ENCODE results near the gene STRN4.
"Not testable (repeated sequence)": the region's sequence is repeated elsewhere in the genome, so short reads cannot be mapped to it uniquely, and the experiment has no call there.

The STRN4 gene

DNA sequence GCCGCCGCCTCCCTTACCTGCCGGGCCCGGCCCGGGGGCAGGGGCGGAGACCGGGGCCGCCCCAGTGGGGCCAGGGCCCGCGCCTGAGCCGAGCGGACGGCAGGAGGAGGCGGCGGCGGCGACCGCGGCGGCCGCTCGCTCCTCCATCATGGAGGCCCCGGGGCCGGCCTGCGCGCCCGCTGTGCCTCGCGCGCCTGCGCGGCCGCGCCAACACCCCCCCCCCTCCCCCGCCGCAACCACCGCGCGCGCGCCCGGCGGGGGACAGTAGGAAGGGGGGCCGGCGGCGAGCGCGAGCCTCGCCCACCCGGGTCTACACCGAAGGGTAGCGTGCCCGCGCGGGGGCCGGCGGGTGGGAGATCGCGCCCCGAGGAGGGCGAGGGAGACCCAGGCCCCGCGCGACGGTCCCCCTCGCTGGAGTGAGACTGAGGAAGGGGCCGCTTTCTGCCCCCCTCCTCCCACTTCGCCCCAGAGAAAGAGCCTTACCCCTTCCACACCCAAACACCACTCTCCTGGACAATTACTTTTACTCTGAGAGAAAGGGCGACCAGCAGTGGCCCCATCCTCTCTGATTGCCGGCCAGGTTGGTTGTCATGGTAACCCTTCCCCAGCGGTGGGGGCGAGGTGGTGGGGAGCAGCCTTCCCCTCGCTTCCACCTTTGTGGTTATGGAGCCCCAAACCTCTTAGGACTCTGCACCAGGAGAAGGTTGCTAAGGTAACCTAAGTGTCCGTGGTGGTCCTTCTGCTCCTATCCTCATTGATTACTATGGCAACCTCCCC lies at the start of gene STRN4:
Gene STRN4 (minus strand): TSS at position 170 of the 777 bp plus-strand sequence. CDS start 20 bp downstream, at position 150.
- DNase-seq, result peak; percentile 68

- peak; percentile 84 for DNase-seq
Measured at GRCh38 chr19:46791944-46792343, 45.7 kb upstream of the STRN4 start.

DNA sequence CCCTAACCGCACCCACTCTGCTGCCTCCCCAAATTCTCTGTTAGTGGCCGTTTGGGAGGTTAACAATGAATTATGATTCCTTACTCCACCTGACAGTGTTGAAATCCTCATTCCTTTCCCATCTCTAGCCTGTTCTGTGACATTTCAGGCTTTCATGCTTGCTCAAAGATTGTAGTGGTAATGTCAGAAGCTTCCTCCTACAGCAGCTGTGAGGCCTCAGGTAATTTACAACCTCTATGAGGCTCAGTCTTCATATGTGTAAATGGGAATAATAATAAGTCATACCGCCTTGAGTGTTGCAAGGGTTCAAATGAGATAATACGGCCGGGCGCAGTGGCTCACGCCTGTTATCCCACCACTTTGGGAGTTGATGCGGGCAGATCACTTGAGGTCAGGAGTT lies 43.1 kb upstream of the STRN4 start:
- no peak for DNase-seq

GRCh38 chr19:46788968-46789338 lies 42.7 kb upstream of the STRN4 start:
- DNase-seq, result no peak

DNA sequence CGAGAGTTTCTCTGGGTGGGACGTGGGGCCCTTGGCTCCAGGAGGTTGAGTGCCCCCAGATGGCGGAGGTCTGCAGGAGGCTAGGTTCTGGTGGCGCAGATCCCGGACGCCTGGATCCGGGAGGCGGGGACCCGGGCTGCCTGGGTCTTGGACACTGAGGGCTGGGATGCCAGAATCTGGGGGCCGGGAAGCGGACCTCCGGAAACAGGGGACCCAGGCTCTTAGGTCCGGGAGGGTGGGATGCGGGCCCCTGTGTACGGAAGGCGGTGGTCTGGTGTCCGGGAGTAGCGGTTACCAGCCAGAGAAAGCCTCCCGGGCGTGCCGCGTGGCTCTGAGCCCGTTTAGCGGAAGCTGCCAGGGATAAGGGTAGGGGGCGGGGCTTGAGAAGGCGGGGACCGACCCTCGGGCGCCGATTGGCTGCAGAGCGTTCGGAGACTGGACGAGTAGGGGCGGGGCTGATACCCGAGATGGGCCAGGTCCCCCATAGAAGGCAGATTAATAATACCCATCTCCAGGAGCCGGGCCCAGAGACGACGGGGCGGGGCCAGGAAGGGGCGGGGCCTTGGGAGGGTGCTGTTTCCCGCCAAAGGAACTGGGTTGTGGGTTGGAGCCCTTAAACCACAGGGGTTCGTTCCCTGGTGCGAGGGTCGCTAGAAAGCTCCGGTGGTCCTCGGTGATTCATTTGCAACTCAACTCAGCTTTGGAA lies 42.2 kb upstream of the STRN4 start, which contains the start of gene SLC1A5:
Gene SLC1A5 (minus strand): TSS at position 333 of the 706 bp plus-strand sequence. CDS start 629 bp downstream, outside the sequence.
- DNase-seq, result peak; percentile 96

GRCh38 chr19:46787331-46788261 lies 41.3 kb upstream of the STRN4 start:
- peak; percentile 67 for DNase-seq

DNA sequence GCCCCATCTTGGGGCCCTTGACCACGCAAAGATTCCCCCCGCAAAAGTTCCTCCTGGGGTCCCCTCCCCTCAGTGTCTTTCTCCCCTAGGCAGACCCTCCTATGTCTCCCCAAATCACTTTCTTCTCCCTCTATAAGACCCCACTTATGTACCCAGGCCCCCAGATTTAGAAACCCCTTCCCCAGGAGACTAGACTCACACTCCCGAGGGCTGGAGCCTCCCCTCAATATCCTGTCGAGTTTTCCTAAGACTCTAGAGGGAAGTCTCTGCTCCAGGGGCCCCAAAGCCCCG lies 40.7 kb upstream of the STRN4 start:
- no peak for DNase-seq

GRCh38 chr19:46786236-46787039 lies 40.2 kb upstream of the STRN4 start:
- DNase-seq, result peak; percentile 53

DNA sequence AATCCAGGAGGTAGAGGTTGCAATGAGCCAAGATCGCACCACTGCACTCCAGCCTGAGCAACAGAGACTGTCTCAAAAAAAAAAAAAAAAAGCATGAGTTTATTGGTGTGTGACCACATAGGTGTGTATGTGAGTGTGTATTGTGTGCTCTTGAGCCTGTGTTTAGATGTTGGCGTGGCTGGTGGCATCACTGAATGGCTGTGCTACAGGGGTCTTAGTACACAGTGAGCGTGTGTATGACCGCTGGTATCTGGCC lies 39.7 kb upstream of the STRN4 start:
- DNase-seq, result no peak

DNA sequence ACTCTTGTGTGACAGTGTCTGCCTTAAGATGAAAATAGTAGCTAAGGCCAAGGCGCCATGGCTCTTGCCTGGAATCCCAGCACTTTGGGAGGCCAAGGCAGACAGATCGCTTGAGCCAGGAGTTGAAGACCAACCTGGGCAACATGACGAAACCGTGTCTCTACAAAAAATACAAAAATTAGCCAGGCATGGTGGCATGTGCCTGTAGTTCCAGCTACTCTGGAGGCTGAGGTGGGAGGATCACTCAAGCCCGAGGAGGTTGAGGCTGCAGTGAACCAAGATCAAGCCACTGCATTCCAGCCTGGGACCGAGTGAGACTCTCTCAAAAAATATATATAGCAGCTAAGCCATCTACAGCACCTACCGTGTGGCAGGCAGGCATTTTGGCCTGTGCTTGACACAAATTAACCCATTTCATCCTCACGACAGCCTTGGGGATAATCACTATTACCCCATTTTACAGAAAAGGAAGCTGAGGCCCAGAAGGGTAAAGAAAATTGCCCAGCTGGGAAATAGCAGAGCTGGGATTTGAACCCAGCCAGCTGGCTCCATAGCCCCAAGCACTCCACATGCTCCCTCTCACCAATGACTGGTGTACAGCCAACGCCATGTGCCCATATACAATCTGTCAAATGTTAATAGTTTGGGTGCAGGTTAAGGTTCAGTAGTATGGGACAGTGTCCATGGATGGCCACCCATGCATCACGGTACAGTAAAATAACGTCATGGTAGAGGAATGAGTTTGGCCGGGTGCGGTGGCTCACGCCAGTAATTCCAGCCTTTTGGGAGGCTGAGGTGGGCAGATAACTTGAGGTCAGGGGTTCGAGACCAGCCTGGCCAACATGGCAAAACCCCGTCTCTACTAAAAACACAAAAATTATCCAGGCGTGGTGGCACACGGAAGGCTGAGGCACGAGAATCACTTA lies 39.1 kb upstream of the STRN4 start:
- no peak for DNase-seq

DNA sequence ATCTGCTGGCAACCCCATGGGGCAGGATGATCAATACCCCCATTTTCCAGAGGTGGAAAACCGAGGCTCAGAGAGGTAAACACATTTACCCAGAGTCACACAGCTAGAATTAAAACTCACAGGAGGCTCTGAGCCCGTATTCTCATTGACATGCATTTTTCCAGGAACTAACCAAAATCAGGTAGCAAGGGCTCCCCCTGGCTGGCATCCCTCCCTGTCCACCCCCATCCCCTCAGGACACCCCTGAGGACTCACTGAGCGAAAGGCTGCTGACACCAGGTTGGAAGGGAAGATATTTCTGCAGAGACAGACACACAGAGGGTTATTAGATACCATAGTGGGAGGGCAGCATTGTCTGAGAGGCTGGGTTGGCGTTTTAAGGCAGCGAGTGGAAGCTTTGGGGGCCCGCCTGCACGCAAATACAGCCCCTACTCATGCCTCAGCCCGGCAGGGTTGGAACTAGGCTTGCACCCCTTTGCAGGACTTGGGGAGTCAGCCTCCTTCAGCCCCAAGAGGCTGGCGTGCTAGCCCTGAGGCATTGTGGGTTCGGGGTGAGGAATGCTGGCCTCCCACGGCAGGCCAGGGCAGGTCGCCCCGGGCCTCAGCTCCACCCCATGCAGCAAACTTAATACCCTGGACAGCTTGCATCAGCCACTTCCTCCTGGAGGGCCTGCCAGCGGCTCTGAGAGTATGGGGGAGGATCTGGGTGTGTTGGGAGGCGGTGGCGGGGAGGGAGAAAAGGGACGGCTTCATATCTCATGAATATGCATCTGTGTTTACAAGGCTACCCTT lies 38.2 kb upstream of the STRN4 start:
- DNase-seq, result peak; percentile 90

GRCh38 chr19:46783670-46784069 lies 37.4 kb upstream of the STRN4 start:
- peak; percentile 87 for DNase-seq

DNA sequence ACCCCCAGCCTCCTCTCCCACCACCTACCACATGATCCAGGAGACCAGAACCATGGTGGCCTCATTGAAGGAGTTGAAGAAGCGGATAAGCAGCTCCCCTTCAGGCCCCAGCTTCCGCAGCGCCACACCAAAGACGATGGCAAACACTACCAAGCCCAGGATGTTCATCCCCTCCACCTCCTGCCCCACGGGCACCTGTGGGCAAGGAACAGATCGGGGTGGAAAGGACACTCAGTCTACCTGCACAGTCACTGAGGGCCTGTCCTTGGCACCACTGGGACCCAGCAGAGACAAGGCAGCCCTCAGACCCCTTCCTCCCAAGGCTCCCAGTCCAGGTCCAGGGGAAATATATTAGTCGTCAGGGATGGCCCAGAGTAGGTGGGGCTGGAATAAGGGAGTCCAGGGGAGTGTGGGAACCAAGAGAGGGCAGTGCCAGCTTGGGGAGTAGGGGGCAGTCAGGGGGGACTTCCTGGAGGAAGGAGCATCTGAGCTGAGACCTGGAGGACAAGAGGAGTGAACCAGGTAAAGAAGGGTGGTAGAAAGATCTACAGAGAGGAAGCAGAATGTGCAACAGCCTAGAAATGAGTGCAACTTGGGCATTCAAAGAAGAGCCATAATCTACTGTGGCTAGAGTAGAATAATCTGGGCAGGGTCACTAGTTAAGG lies 36.2 kb upstream of the STRN4 start:
- no peak for DNase-seq

GRCh38 chr19:46777956-46778645 lies 31.9 kb upstream of the STRN4 start:
- not testable (repeated sequence) for DNase-seq

DNA sequence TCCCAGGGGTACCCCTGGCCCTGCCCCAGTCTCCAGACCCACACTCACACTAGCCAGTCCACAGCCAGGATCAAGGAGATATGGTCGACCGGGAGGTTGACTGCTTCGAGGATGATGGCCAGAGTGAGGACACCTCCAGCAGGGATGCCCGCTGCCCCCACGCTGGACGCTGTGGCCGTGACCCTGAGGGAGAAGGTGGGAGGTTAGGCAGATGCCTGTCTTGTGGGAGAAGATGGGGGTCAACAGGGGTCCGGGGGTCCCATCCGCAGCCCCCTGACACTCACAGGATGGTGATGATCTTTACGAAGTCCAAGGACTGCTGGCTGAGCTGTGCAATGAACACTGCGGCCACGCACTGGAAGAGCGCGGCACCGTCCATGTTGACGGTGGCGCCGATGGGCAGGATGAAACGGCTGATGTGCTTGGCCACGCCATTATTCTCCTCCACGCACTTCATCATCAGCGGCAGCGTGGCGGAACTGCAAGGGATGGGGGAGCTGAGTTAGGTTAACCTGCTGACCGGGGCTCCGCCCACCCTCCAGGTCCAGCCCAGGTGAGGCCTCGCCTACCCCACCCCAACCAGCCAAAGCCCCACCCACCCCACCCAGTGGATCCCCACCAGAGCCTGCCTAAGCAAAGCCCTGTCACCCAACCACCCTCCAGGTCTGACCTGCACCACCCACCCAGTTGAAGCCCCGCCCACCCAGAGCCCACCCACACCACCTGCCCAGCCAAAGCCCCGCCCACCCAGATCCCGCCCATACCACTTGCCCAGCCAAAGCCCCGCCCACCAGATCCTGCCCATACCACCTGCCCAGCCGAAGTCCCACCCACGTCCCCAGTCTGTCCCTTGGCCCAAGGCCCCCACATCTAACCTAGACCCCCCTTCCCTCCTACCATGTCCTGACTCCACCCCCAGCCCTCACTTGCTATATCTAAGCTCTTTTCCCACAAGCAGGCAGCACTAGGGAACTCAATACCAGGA lies 31.0 kb upstream of the STRN4 start:
- DNase-seq, result no peak

- no peak for DNase-seq
Measured at GRCh38 chr19:46775642-46776258, 29.5 kb upstream of the STRN4 start.

DNA sequence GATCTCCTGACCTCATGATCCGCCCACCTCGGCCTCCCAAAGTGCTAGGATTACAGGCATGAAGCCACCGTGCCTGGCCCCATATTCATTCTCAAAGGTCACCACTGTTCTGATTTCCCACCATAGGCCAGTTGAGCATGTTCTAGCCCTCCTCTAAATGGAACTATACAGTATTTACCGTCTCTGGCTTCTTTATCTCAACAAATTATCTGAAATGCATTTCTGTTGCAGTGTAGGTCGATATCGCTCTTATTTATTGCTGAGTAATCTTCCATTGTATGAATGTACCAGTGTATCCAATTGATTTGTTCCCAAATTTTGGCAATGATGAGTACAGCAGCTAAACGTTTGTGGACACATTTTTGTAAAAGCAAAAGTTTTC lies 26.8 kb upstream of the STRN4 start:
- DNase-seq, result no peak

Measured in NCI-H2171 treated with DMSO at 0.1 percent for 48 hours (cell line).